ENCODE data around the gene CORO2A. TPM values are rescaled to one million over a fixed set of nuclear protein-coding genes. Genes with fewer than 3 reads are reported as not detected.
A peak's percentile ranks its signal among the peaks of the same experiment; 100 is the strongest.

Gene CORO2A
- total and polyA plus RNA-seq, 2 of the 13 experiments (the other 11 are each of a cell fraction or from before 2014, with no cell fraction given), result 14.4 to 15.3 TPM

DNA sequence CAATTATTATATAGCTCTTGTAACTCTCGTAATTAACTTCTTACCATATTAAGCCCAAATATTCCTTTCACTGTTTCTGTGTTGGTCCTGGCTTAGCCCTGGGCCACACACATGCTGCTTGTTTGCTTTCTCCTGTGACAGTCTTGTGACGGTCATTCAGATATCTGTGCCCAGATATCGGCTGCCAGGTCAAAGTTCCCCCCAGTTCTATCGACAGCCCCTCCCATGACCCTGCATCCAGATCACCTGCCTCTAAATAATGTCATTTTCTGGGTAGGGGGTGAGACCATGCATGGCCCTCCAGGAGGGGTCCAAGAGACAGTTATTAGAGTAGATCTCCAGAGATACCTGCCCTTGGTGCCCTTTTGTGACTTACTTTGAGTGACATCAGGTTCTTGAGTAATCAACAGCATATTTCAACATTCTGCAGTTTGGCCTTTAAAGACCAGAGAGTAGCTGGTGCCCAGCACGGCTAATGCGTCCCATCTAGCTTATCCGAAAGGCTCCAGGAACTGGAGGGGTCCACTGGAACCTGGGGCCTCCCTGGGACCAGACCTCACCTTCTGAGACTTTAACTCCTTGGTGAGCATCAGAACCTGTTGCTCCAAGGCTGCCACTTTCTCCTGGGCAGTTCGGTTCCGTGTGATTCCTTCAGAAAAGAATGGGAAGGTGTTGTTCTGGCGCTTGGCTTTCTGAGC is 36.1 kb upstream of the CORO2A start (continued):
- TF ChIP-seq ZNF382 (CRISPR knock-in tag; IDR thresholded peaks at IDR 0.05; ENCODE audit: borderline replicate concordance) (no peak), ZNF20 (CRISPR knock-in tag; IDR thresholded peaks at IDR 0.05) (no peak), ZNF256 (CRISPR knock-in tag; conservative IDR thresholded peaks at IDR 0.05) (no peak), POLR2AphosphoS5 (IDR thresholded peaks at IDR 0.05; ENCODE audit: low read depth, low read length) (peak; percentile 27; the same call in 1 of the 2 replicates), CAMTA2 (CRISPR knock-in tag; IDR thresholded peaks at IDR 0.05; ENCODE audit: borderline replicate concordance) (no peak), ZNF678 (CRISPR knock-in tag; IDR thresholded peaks at IDR 0.05) (no peak), ZNF768 (CRISPR knock-in tag; IDR thresholded peaks at IDR 0.05) (peak; percentile 82), ZNF263 (CRISPR knock-in tag; IDR thresholded peaks at IDR 0.05) (no peak), ZNF552 (CRISPR knock-in tag; IDR thresholded peaks at IDR 0.05; ENCODE audit: borderline replicate concordance) (no peak), STAT5B (CRISPR knock-in tag; IDR thresholded peaks at IDR 0.05) (no peak), ZNF883 (CRISPR knock-in tag; IDR thresholded peaks at IDR 0.05; ENCODE audit: not compliant biosample characterization) (no peak), ZNF780A (CRISPR knock-in tag; IDR thresholded peaks at IDR 0.05) (no peak), CBX2 (IDR thresholded peaks at IDR 0.05; ENCODE audit: low read depth, low read length) (no peak), CBX2 (CRISPR knock-in tag; IDR thresholded peaks at IDR 0.05; ENCODE audit: low read depth) (no peak)
- TF ChIP-seq, protein P1, sequence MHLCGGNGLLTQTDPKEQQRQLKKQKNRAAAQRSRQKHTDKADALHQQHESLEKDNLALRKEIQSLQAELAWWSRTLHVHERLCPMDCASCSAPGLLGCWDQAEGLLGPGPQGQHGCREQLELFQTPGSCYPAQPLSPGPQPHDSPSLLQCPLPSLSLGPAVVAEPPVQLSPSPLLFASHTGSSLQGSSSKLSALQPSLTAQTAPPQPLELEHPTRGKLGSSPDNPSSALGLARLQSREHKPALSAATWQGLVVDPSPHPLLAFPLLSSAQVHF (CRISPR knock-in tag; IDR thresholded peaks at IDR 0.05), result no peak
- TF ChIP-seq, protein P2, sequence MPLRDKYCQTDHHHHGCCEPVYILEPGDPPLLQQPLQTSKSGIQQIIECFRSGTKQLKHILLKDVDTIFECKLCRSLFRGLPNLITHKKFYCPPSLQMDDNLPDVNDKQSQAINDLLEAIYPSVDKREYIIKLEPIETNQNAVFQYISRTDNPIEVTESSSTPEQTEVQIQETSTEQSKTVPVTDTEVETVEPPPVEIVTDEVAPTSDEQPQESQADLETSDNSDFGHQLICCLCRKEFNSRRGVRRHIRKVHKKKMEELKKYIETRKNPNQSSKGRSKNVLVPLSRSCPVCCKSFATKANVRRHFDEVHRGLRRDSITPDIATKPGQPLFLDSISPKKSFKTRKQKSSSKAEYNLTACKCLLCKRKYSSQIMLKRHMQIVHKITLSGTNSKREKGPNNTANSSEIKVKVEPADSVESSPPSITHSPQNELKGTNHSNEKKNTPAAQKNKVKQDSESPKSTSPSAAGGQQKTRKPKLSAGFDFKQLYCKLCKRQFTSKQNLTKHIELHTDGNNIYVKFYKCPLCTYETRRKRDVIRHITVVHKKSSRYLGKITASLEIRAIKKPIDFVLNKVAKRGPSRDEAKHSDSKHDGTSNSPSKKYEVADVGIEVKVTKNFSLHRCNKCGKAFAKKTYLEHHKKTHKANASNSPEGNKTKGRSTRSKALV (CRISPR knock-in tag; IDR thresholded peaks at IDR 0.05), result no peak
- TF ChIP-seq, protein P3, sequence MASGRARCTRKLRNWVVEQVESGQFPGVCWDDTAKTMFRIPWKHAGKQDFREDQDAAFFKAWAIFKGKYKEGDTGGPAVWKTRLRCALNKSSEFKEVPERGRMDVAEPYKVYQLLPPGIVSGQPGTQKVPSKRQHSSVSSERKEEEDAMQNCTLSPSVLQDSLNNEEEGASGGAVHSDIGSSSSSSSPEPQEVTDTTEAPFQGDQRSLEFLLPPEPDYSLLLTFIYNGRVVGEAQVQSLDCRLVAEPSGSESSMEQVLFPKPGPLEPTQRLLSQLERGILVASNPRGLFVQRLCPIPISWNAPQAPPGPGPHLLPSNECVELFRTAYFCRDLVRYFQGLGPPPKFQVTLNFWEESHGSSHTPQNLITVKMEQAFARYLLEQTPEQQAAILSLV (CRISPR knock-in tag; IDR thresholded peaks at IDR 0.05; ENCODE audit: borderline replicate concordance), result no peak

All from HepG2 (cell line).